Stimulated activated CD4-positive, alpha-beta T cell treated with anti-CD3 and anti-CD28 coated beads, Interleukin-15, amount 100 ng/mL, for 1 hour (primary cell): ENCODE results near the gene SBNO2.
A peak's percentile ranks its signal among the peaks of the same experiment; 100 is the strongest.
"Not testable (repeated sequence)": the region's sequence is repeated elsewhere in the genome, so short reads cannot be mapped to it uniquely, and the experiment has no call there.

Experiments
- DNase-seq, 2 donors: peaks; one replicate each; pipeline ENCODE4 v3.0.0-alpha.2; 2020; ENCODE audit warnings: low read depth in 1 of 2, low spot score in 1 of 2

SBNO2 gene

DNA sequence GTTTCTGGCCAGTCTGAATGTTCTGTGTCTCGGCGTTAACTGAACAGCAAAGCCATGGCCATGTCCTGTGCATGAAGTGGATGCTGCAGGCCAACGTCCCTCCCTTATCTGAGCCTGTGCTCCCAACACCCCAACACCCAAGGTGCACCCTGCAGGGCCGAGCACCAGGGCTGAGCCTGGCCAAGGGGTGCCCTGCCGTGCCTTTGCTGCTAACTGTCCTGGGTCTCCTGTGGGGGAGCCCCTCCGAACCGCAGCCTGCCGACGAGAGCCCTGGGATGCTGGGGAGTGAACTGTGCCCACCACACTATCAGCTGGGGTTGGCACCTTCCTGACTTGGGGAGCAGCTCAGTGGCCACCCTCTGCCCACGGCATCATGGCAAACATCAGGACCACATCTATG, 52.7 kb downstream of the SBNO2 start:
- DNase-seq = no peak

DNA sequence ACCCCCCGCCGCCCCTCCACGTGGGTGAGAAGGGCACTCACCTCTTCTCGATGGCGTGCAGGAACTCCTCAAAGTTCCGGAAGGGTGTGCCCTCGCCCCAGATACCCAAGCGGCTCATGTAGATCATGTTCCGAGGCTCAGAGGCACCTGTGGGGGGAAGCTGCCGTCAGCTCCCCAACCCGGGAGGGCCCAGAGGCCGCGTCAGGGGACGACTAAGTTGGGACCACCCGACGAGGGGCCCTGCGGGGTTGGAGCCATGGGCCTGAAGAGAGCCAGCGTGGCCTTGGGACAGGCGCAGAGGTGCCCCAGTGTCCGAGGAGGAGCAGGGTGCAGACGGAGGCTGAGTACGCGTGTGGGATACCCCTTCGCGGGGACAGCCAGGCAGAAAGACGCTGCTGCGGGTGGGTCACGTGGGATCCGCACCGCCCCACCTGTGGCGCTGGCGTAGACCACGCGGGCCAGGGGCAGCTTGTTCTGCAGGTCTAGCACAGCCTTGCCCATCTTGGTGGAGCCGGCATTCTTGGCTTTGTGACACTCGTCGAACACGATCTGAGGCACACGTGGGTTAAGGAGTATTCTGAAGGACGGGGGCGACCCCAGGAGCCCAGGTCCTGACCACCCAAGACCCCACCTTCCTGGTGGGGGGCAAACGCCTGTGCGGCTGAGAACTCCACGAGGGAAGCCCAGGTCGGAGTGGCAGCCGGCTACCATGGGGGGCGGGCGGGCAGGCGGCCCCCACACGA, 54.4 kb downstream of the SBNO2 start:
- DNase-seq = no peak

DNA sequence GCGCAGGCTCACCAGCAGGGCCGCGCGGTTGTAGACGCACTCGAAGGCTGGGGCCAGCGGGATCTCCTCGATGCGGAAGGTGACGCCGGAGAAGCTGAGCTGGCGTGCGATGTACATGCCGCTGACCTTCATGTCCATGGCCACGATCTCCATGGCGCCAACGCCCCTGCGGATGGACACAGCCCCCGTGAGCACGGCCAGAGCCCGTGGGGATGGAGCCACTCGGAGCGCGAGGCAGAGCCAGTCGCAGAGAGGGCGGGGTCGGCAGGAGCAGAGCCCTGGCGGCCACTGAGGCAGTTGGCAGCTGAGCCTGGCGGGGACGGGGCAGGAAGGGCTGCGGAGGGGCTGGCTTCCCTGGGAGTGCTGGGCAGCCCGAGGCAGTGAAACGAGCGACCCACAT, 55.1 kb downstream of the SBNO2 start:
- no peak for DNase-seq

DNA sequence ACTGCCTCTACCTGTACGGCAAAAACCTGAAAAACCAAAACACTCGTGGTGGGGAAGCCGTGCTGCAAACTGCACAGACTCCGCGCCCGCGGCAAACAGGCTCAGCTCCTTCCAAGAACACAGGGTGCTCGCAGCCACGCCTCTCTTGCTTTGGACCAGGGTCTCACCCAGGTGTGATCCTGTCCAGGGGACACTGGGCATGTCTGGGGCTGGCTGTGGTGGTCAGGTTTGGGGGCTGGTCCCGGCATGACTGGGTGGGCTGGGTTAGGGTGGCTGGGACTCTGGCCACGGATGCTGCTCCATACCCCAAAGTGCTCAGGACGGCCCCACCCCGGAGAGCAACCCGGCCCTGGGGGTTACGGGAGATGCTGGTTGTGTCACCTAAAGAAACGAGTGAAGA, 56.4 kb downstream of the SBNO2 start:
- no peak for DNase-seq

DNA sequence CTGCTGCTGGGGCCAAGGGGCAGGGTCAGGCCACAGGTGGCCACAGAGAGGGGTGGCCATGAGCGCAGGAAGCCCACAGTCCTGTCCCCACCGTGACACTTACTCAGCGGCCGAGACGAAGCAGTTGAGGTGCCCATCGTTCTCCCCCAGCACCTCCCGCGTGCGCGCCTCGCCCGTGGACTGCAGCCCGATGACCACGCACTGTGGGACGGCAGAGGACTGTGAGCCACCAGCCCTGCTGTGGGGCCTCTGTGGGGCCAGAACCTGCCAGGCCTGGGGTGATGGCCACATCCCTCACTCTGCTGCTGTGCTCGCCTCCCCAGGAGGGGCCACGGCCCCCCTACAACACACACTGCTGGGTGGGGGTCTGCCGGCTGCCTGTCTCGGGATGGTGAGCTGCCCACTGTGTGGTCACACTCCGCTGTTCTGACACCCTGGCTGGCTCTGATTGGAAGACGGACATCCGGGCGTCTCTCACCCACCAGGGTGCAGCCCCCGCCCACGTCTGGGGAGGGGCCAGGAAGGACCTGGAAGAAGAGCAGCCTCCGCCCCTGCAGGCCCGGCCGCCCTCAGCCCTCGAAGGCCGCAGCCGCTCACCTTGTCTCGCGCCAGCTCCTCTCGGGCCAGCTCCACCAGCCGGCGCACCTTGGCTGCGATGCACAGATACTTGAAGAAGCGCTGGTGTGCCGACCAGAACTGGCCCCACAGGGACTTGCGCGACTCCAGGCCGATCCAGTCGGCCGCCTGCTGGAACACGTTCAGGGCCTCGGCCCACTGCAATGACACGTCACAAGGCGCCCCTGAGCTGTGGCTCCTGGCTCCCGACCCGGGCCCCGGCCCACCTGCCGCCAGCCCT, 57.1 kb downstream of the SBNO2 start:
- no peak for DNase-seq

DNA sequence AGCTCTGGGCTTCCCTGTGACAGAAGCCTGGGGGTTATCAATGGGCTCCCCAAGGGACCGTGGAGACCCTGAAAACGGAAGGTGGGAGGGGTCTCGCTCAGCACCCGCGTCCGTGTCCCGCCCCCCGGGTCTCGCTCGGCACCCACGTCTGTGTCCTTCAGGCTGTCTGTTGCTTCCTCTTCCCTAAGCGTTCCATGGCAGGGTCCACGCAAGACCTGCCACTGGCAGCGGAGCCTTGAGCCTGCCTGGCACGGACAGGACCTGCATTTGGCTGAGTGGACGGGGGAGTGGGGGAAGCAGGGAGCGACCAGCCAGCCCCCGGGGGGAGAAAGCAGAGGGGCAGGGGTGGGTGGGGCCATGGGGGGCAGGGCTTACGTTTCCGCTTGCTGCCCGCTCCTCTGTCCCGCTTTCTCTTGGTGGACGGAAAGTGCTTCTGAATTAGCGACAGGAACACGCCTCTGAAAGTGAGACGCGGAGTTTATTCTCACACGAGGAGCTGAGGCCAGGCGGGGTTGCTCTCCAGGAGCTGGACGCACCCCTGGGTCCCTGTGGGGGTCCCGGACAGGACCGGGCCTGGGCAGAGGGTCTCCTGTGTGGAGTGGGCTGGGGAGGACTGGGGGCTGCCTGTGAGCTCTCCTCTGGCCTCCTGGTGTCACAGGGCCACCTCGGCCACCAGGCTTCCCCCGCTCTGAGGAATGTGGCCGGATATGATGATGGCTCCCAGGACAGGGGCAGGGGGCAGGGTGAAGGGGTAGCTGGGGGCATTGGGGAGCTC, 58.2 kb downstream of the SBNO2 start:
- DNase-seq = no peak

DNA sequence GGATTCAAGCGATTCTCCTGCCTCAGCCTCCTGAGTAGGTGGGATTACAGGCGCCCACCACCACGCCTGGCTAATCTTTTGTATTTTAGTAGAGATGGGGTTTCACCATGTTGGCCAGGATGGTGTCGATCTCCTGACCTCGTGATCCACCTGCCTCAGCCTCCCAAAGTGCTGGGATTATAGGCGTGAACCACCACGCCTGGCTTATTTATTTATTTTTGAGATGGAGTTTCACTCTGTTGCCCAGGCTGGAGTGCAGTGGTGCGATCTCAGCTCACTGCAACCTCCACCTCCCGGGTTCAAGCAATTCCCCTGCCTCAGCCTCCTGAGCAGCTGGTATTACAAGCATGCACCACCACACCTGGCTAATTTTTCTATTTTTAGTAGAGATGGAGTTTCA, 59.3 kb downstream of the SBNO2 start:
- not testable (repeated sequence) for DNase-seq

DNA sequence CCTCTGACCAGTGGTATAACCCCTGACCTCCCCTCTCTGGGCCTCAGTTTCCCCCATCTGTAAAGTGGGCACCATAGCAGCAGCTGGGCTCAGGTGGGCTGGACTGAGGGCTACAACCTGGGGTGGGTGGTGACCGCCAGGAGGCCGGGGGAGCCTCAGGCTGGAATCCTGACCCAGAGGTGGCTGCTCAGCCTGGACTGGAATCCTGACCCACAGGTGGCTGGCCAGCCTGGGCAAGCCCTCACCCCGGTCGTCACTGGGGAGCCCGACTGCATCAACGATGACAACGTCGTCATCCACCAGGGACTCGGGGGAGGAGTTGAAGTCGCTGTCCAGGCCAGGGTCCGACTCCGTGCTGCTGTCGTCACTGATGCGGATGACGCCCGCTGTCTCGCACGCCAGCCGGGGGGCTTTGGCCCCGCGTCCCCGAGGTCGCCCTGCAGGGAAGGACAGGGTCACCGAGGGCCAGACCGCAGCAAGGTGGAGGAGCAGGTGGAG, 60.0 kb downstream of the SBNO2 start:
- DNase-seq = no peak

DNA sequence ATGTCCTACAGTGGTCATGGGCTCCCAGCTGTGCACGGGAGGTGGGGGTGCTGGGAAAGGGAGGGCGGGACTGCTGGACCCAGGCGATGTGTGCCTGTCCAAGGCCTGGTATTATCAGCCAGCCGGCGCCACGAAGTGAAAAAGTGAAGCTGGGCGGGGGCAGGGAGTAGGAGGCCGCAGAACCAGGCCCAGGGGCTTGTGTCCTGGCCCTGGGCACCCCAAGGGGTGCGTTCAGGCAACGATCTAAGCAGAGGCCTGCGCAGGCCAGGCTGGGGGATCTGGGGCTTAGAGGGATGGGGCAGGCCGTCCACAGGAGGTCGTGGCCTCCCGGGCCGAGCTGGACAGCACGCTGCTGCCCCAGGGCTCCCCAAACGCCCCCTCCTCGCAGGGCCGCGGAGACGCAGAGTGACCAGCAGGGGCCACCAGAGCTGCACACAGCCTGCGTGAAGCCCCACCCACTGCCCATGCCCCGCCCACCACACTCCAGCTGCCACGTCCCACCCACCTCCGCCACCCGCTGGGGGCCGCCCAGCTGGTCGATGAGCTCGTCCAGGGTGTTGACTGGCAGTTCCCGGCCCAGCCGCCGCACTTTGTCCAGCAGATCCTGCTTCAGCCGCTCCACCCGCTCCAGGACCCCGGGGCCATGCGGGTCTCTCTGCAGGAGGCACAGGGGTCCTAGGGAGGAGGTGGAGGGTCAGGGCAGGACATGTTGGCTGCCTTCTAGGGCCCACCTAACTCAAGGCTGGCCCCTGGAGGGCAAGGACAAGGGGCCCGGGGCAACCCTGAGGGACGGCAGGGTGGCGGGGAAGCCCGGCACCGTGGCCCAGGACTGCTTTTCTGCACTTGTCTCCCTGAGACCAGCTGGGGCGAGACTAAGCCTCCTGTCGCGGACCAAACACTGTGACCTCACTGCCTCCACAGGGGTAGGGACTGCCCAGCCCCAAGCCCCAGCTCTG, 60.8 kb downstream of the SBNO2 start:
- peak; percentile 57 to 78 for DNase-seq

DNA sequence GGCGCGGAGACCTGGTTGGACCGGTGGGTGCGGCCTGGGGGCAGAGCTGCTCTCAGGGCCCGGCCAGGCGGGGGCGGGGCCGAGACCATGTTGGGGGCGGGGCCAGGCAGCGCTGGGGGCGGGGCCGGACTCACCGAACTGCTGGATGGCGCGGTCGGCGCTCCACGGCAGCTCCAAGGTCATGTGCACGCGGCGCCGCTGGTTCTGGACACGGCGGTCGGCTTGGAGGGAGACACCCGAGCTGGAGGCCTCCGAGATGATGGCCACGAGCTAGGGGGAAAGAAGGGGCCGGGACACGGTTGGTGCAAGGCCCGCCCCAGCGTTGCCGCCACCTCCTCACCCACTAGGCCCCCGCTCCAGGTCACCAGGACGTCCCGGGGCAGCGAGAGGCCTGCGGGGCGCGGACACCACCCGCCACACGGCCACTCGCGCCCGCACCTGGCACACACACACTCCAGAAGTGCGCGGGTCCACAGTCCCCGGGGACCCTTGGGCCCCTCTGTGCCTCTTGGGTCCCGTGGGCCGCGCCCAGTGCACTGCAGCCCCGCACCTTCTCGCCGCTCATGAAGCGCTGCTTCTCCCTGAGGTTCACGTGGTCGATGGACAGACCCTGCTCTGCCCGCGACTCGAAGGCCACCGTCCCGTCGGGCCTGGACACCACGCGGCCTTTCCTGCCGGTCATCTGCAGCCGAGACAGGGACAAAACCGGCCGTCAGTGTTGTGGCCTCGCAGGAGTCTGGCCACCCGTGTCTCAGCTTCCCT, 61.6 kb downstream of the SBNO2 start:
- no peak for DNase-seq

DNA sequence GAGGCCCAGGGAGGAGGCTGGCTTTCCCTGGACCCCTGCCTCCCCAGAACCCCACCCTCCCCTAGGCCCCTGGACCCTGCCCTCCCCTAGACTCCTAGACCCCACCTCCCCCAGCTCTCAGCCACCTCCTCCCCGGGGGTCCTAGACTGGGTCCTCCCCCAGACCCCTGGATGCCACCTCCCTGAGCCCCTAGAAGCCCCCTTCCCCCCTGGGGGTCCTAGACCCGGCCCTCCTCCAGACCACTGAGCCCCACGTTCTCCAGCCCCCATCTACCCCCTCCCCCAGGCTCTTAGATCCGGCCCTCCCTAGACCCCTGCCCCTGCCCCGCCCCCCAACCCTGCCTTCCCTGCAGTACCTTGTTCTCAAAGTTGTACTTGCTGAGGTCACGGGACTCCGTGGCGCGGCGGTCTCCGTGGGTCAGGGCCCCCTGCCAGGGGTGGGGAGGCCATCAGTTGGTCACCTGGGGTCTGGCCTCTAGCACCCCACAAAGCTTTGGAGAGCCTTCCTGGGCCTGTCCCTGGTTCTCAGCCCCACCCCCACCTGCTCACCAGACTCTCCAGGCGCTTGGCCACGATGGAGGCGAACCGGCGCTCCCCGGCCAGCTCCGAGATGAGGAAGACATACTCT, 62.3 kb downstream of the SBNO2 start:
- DNase-seq = no peak

DNA sequence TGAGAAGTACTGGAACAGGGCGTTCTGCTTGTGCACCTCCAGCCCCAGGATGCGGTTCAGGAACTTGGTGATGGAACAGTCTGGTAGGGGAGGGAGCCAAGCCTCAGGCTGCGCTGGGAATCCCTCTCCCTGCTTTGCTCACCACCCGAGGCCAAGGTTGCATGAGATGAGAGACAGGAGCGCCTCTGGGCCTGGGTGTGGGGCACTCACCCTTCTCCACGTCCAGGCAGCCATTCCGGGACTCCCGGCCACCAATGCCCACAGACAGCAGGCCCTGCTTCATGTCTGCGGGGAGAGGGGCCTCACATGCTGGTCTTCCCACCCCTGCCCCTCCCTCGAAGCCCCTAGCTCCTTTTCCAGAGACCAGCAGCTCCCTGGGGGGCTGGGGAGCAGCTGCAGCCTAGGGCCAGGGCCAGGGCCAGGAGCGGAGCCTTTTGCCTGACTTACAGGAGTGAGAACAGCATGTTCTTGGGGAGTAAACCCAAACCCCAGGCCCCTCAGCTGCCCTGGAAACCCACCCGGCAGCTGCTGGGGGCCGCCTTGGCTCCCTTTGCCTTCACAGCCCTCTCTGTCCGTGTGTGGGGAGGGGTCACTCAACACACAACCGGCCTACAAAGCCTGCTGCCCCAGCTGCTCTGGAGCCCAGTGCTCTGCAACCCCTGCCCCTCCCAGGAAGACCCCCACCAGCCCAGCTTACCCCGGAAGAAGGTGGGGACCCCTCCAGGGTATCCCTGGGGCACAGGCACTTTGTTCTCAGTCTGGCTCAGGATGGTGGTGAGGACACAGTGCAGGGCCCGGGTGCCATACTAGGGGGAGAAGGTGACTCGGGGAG, 63.0 kb downstream of the SBNO2 start:
- DNase-seq = no peak

DNA sequence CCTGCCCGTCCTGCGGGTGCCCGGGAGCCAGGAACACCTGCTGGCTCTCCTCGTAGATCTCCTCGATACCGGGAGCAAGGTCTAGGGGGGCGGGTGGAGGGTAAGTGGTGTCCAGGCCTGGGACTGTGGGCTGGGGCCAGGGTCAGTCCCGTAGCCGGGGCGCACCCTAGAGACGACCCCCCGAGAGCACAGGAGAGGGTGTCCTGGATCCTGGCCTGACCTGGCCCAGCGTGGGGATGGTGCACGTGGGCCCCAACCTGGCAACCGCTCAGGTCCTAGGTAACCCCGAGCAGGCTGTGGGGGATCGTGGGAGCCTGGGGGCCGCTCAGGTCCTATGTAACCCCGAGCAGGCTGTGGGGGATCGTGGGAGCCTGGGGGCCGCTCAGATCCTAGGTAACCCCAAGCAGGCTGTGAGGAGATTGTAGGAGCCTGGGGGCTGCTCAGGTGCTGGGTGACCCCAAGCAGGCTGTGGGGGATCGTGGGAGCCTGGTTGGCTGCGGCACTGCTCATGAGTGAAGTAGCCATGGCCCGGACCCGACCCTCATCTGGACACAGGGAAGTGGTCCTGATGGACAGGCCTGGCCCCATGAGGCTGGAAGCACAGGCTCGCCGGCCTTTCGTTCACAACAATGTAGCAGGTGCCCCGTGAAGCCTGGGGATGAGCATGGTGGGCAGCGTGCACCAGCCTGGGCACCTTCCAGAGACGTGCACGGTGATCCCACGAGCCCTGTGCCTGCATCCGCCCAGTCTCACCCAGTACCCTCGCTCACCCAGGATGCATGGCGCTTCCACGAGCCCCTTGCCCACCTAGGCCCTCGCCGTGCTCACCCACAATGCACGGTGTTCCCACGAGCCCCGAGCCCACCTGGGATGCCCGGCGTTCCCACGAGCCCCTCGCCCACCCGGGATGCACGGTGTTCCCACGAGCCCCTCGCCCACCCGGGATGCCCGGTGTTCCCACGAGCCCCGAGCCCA, 64.1 kb downstream of the SBNO2 start:
- DNase-seq = no peak

DNA sequence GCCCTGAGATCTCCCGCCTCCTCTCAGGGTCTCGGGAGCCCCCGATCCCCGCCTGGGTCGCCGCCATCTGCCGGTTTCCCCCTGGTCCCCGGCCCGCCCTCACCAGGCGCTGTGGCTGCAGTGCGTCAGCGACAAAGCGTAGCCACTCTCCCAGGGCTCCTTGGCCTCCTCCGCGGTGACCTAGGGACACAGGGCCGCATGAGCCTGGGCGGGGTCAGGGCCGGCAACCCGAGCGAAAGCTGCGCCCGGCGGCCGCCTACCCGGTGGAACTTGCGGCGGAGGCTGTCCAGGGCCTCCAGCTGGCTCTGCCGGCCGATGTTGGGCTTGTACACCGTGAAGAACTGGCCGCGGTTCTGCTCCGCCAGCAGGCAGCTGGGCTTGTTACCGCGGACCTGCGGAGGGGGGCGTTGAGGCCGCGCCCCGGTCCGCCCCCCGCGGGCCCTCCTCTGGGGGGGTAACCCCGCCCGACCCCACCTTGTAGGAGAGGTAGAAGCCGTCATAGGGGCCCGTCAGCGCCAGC, 65.0 kb downstream of the SBNO2 start:
- no peak for DNase-seq

DNA sequence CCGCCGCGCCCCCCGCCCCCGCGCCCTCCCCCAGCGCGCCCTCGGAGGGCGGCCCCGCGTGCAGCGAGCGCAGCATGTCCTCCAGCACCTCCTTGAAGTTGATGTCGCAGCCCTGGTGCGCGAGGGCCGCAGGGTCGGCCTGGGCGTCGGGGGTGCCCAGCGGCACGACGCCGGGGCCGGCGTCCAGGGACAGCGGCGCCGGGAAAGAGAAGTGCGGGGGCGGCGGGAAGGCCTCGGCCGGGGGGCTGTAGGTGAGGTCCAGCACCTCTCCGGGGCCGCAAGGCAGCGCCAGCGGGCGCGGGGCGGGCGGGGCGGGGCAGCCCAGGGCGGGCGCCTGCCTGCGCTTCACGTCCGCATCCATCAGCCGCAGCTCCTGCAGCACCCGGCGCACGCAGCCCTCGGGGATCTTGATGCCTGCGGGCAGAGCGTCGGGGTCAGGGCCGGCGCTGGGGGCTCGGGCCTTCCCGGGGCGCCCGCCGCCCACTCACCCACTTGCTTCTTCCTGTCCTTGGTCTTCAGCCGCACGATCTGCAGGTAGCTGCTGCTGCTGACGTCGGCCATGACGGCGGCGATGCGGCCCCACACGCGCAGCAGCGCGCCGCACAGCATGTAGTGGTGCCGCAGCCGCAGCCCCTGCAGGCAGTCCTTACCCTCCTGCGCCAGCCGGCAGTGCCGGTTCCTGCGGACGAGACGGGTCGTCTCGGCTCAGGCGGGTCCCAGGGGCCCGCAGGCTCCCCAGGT, 65.6 kb downstream of the SBNO2 start:
- no peak for DNase-seq

DNA sequence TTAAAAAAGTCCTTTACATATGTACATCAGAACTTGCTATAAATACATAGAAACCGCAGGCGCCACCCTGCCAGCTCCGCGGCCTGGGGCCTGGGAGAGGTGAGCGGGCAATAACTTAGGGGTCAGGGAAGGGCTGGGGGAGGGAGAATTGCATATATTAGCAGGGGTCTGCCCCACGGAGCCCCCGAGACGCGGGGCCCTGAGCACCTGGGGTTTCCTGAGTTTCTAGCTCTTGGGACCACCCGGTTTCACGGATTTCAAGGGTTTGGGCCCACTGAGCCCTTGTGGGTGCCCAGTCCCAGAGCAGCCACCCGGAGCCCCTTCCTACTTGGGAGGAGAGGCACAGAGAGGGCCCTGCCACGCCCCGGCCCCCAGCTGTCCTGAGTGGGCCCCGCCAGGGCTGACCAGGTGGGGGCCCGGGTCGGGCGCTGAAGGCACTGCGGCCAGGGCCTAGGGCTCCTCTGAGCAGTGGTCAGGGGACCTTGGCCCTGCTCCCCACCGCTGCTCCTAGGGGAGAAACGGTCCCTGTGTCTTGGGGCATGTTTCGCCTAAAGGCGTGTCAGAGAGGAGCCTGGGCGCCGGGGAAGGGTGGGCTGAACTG, 66.3 kb downstream of the SBNO2 start:
- DNase-seq = no peak
